GM21619 (cell line): ENCODE results near the gene MSH2.
"Not testable (repeated sequence)": the region's sequence is repeated elsewhere in the genome, so short reads cannot be mapped to it uniquely, and the experiment has no call there.

Experiments used
- ATAC-seq: cut with Tn5 transposase; IDR thresholded peaks from one replicate; pipeline ENCODE4 v1.9.1; 2021; ENCODE audit not compliant: unreplicated experiment

MSH2 gene

GRCh38 chr2:47406649-47407330, 3.8 kb downstream of the MSH2 start:
- not testable (repeated sequence) for ATAC-seq

DNA sequence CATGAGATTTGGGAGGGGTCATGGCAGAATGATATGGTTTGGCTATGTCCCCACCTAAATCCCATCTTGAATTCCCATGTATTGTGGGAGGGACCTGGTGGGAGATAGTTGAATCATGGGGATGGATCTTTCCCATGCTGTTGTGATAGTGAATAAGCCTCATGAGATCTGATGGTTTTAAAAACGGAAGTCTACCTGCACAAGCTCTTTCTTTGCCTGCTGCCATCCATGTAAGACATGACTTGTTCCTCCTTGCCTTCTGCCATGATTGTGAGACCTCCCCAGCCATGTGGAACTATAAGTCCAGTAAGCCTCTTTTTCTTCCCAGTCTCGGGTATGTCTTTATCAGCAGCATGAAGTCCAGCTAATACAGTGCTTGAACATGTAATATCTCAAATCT, 5.0 kb downstream of the MSH2 start:
- not testable (repeated sequence) for ATAC-seq

- ATAC-seq, result no peak
Observed at GRCh38 chr2:47414682-47415458, 11.9 kb downstream of the MSH2 start.

- no peak for ATAC-seq
Observed at GRCh38 chr2:47420214-47420613, 17.3 kb downstream of the MSH2 start.

GRCh38 chr2:47420683-47421082, 17.7 kb downstream of the MSH2 start:
- ATAC-seq, result not testable (repeated sequence)

GRCh38 chr2:47422016-47422415, 19.1 kb downstream of the MSH2 start:
- no peak for ATAC-seq

DNA sequence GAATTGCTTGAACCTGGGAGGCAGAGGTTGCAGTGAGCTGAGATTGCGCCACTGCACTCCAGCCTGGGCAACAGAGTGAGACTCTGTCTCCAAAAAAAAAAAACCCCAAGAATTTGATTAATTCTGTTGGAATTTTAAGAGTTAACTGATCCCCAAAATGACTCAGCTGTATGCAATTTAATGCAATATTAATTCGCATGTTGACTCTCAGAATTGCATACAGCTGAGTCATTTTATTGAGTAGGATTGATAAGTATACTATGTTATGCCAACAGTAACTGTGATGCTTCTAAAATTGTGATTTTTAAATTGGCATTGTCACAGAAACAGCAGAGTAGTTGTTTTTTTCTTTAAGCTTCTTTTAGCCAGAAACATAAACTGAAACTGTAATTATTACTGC, 19.6 kb downstream of the MSH2 start:
- no peak for ATAC-seq

- ATAC-seq, result no peak
Observed at GRCh38 chr2:47426786-47427185, 23.8 kb downstream of the MSH2 start.

- ATAC-seq, result no peak
Observed at GRCh38 chr2:47429795-47430194, 26.8 kb downstream of the MSH2 start.

GRCh38 chr2:47433006-47433405, 30.1 kb downstream of the MSH2 start:
- ATAC-seq, result not testable (repeated sequence)

DNA sequence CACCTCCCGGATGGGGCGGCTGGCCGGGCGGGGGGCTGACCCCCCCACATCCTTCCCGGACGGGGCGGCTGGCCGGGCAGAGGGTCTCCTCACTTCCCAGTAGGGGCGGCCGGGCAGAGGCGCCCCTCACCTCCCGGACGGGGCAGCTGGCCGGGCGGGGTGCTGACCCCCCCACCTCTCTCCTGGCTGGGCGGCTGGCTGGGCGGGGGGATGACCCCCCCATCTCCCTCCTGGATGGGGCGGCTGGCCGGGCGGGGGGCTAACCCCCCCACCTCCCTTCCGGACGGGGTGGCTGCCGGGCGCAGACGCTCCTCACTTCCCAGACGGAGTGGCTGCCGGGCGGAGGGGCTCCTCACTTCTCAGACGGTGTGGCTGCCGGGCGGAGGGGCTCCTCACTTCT, 30.5 kb downstream of the MSH2 start:
- ATAC-seq, result not testable (repeated sequence)

GRCh38 chr2:47437287-47437686, 34.3 kb downstream of the MSH2 start:
- no peak for ATAC-seq

- ATAC-seq, result no peak
Observed at GRCh38 chr2:47438106-47438505, 35.1 kb downstream of the MSH2 start.

DNA sequence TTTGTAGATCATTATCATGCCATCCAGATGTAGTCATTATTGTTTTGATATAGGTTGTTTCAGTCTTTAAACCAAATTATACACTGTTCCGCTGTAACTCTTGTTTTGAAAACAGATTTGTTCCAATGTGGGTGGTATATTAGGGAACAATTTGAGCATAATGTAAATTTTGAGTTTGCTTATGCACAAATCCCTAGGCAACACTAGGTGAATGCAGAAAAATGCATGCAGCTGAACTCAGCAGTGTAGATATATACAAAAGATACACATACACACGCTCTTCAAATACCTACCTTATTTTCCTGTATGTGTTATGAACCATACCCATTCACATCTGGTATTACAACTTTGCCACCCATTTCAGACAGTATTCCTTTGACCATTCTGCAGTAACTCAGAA, 35.8 kb downstream of the MSH2 start:
- no peak for ATAC-seq

DNA sequence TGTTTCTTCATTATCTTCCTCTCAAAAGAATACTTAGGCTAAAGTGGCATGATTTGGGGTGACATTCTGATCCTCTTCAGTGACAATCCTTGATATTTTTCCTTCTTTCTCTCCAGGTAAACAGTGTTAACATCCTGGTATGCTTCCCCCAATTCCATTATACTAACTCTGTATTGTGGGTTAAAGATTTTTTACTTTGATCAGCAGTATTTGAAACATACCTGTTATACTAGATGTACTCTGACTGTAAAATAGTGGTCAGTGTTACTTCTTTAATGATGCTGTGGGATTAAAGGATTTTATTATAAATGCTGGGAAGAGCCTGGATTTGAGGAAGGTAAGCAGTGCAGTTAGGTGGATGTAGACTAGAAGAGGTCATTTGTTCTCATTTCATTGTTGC, 48.8 kb downstream of the MSH2 start:
- ATAC-seq, result no peak

GRCh38 chr2:47452761-47453160, 49.8 kb downstream of the MSH2 start:
- no peak for ATAC-seq

GRCh38 chr2:47454818-47455217, 51.9 kb downstream of the MSH2 start:
- not testable (repeated sequence) for ATAC-seq

DNA sequence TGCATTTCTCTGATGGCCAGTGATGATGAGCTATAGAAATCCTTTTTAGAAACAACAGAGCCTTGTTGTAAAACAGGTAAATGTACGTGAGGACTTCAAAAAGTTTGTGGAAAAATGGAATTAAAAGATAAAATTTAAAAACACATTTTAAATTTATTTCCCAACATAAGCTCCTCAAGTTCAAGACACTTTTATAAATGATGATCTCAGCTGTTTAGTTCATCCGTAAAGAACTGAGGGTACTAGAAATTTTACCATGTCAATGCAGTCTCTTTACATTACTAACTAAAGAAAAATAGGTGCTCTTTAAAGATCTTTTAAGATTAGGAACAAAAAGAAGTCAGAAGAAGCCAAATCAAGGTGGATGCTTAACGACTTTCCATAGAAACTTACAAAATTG, 52.5 kb downstream of the MSH2 start:
- ATAC-seq, result no peak

- ATAC-seq, result no peak
Observed at GRCh38 chr2:47456851-47457250, 53.9 kb downstream of the MSH2 start.

GRCh38 chr2:47457268-47457667, 54.3 kb downstream of the MSH2 start:
- ATAC-seq, result no peak

GRCh38 chr2:47459021-47459420, 56.1 kb downstream of the MSH2 start:
- no peak for ATAC-seq

GRCh38 chr2:47460766-47461165, 57.8 kb downstream of the MSH2 start:
- ATAC-seq, result no peak
